NB4 (cell line): ENCODE data around the gene SH3BP4.

Experiments
- DNase-seq: peaks from one replicate; pipeline ENCODE4 v3.0.0; 2010; ENCODE audit warnings: low read depth
- H3K4me3 ChIP-seq: one replicate; pipeline ENCODE4 v1.5.1; 2011; ENCODE audit warnings: mild to moderate bottlenecking, low read depth, low read length, moderate library complexity
- CTCF ChIP-seq: IDR thresholded peaks from one replicate; pipeline ENCODE4 v1.5.1; 2012; ENCODE audit warnings: low read depth, low read length
- MAX ChIP-seq: IDR thresholded peaks from 2 replicates; pipeline ENCODE4 v1.6.1; 2011; ENCODE audit warnings: low read depth, low read length
- MYC ChIP-seq: IDR thresholded peaks from 2 replicates; pipeline ENCODE4 v1.6.1; 2011; ENCODE audit warnings: low read depth, low read length
- POLR2A ChIP-seq: IDR thresholded peaks from 2 replicates; pipeline ENCODE4 v1.6.1; 2011; ENCODE audit warnings: mild to moderate bottlenecking; ENCODE audit not compliant: insufficient read length; ENCODE audit errors: extremely low read depth

SH3BP4 gene

GRCh38 chr2:235005603-235006259 is 53.9 kb downstream of the SH3BP4 start:
- TF ChIP-seq CTCF (no peak), MYC (no peak), MAX (no peak), POLR2A (no peak)
- no peak for DNase-seq
- H3K4me3 ChIP-seq: no peak overlapping the region

- no peak for TF ChIP-seq MAX
- no peak for TF ChIP-seq CTCF
- no peak for TF ChIP-seq MYC
- DNase-seq: no peak
- no peak overlapping the region for H3K4me3 ChIP-seq
Observed at GRCh38 chr2:235006461-235006860, 54.6 kb downstream of the SH3BP4 start.

- DNase-seq: no peak
- TF ChIP-seq MAX (no peak), CTCF (no peak), MYC (no peak), POLR2A (no peak)
- no peak overlapping the region for H3K4me3 ChIP-seq
Observed at GRCh38 chr2:235006986-235007385, 55.2 kb downstream of the SH3BP4 start.

GRCh38 chr2:235007664-235008457 is 56.0 kb downstream of the SH3BP4 start:
- TF ChIP-seq MAX (no peak), MYC (no peak), CTCF (no peak), POLR2A (no peak)
- DNase-seq: no peak
- H3K4me3 ChIP-seq: no peak overlapping the region

GRCh38 chr2:235008584-235009044 is 56.8 kb downstream of the SH3BP4 start:
- DNase-seq: no peak
- TF ChIP-seq CTCF (no peak), MAX (no peak), MYC (no peak), POLR2A (no peak)
- H3K4me3 ChIP-seq: no peak overlapping the region
